ENCODE results near the gene STIM2. TPM values are rescaled to one million over a fixed set of nuclear protein-coding genes. Genes with fewer than 3 reads are reported as not detected.

STIM2 gene
- total and polyA plus RNA-seq, 9 of the 15 experiments (the other 6 are each of a cell fraction or from before 2014, with no cell fraction given): 7.2 to 26.8 (median 15.4) TPM

DNA sequence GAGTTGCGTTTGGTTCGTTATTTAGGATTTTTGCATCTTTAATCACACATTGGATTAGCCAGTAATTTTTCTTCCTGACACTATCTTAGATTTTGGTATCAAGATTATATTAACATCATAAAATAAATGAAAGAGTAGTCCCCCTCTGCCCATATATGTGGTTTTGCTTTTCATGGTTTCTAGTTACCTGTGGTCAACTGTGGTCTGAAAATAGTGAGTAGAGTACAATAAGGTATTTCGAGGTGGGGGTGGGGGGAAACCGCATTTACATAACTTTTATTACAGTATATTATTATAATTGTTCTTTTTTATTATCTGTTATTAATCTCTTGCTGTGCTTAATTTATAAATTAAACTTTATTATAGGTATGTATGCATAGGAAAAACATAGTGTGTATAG, 152.4 kb downstream of the STIM2 start (continued):
- no peak for TF ChIP-seq SAFB (IDR thresholded peaks at IDR 0.05; ENCODE audit: borderline replicate concordance, low read depth, low read length)
- TF ChIP-seq POLR3A (IDR thresholded peaks at IDR 0.05; ENCODE audit: borderline replicate concordance, extremely low read depth, insufficient read depth, insufficient read length): no peak

DNA sequence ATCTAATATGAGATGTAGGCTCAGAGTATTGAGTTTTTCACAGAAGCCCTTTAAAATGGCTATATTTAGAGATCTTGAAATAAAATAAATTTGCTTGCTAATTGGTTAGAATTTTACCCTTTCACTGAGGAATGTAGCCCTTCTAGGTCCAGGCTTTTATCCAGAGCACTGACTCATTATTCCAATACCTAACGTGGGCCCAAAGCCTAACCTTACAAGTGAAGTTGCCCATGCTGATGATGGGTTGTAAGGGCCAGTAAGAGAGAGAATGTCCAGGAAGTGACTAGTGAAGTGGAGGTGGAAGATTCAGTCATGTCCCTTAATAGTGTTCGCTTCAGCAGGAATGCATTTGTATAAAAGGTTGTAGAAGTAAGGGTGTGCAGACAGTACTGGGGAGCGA, 155.9 kb downstream of the STIM2 start:
- no peak overlapping the region for H3K27ac ChIP-seq (ENCODE audit: extremely low read depth, low read depth, low read length)
- no peak overlapping the region for H3K4me2 ChIP-seq (ENCODE audit: insufficient read depth, low read length)
- H3K36me3 ChIP-seq (ENCODE audit: control insufficient read depth, insufficient read depth, low read length): 0 out of 3 replicates have a peak, but pooled peaks cover 3% of the 10 kb centered on the region
- in situ Hi-C loops (cut with MboI) (loop anchor here (10.0 kb wide), 1 partner anchor 562 kb away; no protein-coding TSS in a partner anchor), intact Hi-C loops (cut with micrococcal nuclease) (loop anchor here (10.0 kb wide), 2 partner anchors 692 to 802 kb away; partner anchors contain the start of gene RBPJ)
- no peaks in the 10 kb centered on the region for H3K4me1 ChIP-seq (replicated peaks in 1 of 2; ENCODE audit: control insufficient read depth in 2 of 2, insufficient read depth in 2 of 2, low read length in 2 of 2)
- H3K9me3 ChIP-seq (replicated peaks; ENCODE audit: control insufficient read depth, insufficient read depth, low read depth, low read length): no peaks in the 10 kb centered on the region
- DNase-seq (ENCODE audit: extremely low read depth in 1 of 4, low spot score in 3 of 4) (no peak), ATAC-seq (no peak), FAIRE-seq (no peak)
- ChIA-PET CTCF (ENCODE audit: low intra/inter-chr PET ratio) (no interaction called here), POLR2A (no interaction called here)
- no peaks in the 10 kb centered on the region for H3K9me1 ChIP-seq (ENCODE audit: control insufficient read depth, insufficient read depth, low read length)
- no peaks in the 10 kb centered on the region for H4K20me1 ChIP-seq (replicated peaks; ENCODE audit: control insufficient read depth, insufficient read depth, low read length)
- H3K27me3 ChIP-seq (ENCODE audit: control insufficient read depth in 2 of 2, insufficient read depth in 2 of 2, low read length in 2 of 2): no peaks in the 10 kb centered on the region
- TF ChIP-seq ZNF79 (CRISPR knock-in tag; IDR thresholded peaks at IDR 0.05; ENCODE audit: low read depth) (no peak), LEF1 (IDR thresholded peaks at IDR 0.05) (no peak), ZNF707 (CRISPR knock-in tag; conservative IDR thresholded peaks at IDR 0.05) (no peak), CREBBP (IDR thresholded peaks at IDR 0.05; ENCODE audit: low read depth, low read length) (no peak)
- TF ChIP-seq, protein P1, sequence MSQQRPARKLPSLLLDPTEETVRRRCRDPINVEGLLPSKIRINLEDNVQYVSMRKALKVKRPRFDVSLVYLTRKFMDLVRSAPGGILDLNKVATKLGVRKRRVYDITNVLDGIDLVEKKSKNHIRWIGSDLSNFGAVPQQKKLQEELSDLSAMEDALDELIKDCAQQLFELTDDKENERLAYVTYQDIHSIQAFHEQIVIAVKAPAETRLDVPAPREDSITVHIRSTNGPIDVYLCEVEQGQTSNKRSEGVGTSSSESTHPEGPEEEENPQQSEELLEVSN (IDR thresholded peaks at IDR 0.05; ENCODE audit: borderline replicate concordance in 1 of 2, extremely low read depth in 1 of 2, insufficient read depth in 1 of 2, insufficient read length in 1 of 2, low read depth in 1 of 2, low read length in 1 of 2, poor library complexity in 1 of 2, severe bottlenecking in 1 of 2): no peak
- TF ChIP-seq, protein P2, sequence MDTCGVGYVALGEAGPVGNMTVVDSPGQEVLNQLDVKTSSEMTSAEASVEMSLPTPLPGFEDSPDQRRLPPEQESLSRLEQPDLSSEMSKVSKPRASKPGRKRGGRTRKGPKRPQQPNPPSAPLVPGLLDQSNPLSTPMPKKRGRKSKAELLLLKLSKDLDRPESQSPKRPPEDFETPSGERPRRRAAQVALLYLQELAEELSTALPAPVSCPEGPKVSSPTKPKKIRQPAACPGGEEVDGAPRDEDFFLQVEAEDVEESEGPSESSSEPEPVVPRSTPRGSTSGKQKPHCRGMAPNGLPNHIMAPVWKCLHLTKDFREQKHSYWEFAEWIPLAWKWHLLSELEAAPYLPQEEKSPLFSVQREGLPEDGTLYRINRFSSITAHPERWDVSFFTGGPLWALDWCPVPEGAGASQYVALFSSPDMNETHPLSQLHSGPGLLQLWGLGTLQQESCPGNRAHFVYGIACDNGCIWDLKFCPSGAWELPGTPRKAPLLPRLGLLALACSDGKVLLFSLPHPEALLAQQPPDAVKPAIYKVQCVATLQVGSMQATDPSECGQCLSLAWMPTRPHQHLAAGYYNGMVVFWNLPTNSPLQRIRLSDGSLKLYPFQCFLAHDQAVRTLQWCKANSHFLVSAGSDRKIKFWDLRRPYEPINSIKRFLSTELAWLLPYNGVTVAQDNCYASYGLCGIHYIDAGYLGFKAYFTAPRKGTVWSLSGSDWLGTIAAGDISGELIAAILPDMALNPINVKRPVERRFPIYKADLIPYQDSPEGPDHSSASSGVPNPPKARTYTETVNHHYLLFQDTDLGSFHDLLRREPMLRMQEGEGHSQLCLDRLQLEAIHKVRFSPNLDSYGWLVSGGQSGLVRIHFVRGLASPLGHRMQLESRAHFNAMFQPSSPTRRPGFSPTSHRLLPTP (IDR thresholded peaks at IDR 0.05; ENCODE audit: borderline replicate concordance, extremely low read depth, insufficient read length): no peak
- H3K4me3 ChIP-seq: no peak overlapping the region
- no peaks in the 10 kb centered on the region for H3K79me2 ChIP-seq (ENCODE audit: control insufficient read depth, insufficient read depth, low read length)
- BruUV-seq (replicated peaks): no TSS peak
- 77% methylated on average over 3 of the region's 3 CpGs for WGBS (ENCODE audit: insufficient coverage, low coverage, missing lambda C conversion rate)
- no peak overlapping the region for H2AFZ ChIP-seq (ENCODE audit: low read depth, low read length)
- H3K9ac ChIP-seq (ENCODE audit: insufficient read depth in 1 of 2, low read depth in 2 of 2, low read length in 2 of 2): no peak overlapping the region

Measured in K562 (cell line).